Left forelimb (tissue), 1 donor: ENCODE measurements around the gene GRIK1.

Source experiments
- DNase-seq: peaks from one replicate; pipeline ENCODE4 v3.0.0-alpha.2; 2018; ENCODE audit warnings: low spot score

Gene GRIK1

DNA sequence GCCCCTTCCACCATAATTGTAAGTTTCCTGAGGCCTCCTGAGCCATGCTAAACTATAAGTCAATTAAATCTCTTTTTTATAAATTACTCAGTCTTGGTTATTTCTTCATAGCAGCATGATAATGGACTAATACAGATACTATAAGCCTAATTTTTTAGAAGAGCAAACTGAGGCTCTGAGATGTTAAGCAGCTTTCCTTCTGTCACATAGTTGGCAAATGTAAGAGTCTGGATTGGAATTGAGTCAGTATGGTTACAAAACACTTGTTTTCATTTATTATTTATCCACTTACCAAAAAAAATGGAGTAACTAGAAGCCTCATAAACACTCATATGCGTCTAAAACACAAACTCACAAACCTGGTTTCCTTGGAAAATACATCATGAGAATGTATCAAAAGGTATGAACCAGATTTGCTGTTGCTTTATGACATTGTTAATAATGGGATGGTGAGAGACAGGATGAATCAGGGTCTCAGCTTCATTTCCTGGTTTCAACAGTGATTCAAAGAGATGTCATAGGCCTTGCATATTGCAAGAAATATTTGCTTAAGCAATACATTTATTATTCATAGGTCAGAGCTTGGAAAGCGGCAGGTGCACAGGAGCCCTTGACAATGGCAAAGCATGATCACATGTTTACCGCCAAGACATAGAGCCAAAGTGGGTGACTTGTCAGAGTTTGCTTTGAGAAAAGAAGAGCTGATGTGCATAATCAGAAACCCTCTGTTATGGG is 221.5 kb downstream of the GRIK1 start:
- DNase-seq, result no peak

DNA sequence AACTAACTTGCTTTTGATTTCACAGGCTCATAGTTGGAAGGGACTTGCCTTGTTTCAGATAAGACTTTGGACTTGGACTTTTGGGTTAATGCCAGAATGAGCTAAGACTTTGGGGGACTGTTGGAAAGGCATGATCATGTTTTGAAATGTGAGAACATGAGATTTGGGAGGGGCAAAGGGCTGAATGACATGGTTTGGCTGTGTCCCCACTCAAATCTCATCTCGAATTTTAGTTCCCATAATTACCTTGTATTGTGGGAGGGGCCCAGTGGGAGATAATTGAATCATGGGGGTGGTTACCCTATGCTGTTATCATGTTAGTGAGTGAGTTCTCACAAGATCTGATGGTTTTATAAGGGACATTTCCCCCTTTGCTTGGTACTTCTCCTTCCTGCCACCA is 222.1 kb downstream of the GRIK1 start:
- DNase-seq, result no peak

DNA sequence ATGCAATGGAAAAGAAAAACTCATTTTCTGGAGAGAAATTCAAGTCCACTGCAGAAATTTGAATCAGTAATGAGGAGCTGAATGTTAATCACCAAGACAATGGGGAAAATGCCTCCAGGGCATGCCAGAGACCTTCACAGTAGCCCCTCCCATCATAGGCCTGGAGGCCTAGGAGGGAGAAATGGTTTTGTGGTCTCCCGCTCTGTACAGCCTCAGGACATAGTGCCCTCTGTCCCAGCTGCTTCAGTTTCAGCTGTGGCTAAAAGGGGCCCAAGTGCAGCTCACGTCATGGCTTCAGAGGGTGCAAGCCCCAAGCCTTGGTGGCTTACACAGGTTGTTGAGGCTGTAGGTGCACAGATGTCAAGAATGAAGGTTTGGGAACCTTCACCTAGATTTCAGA is 223.0 kb downstream of the GRIK1 start:
- DNase-seq, result no peak

DNA sequence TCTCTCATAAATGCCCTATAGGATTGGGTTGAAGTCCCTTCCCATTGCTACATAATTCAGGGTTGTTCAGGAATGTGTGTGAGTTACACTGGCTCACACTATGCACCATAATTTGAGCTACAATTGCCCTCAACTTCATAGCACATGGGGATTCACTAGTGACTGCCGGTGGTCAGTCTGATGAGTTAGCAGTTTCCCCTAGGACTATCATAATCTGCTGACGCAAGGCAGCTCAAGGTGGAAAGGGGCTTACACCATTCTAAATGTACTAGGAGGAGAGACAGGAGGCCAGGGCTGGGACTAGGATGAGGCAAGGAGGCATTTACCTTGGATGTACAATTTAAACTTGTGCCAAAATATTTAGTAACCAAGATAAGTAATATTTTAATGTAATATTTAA is 224.7 kb downstream of the GRIK1 start:
- no peak for DNase-seq

DNA sequence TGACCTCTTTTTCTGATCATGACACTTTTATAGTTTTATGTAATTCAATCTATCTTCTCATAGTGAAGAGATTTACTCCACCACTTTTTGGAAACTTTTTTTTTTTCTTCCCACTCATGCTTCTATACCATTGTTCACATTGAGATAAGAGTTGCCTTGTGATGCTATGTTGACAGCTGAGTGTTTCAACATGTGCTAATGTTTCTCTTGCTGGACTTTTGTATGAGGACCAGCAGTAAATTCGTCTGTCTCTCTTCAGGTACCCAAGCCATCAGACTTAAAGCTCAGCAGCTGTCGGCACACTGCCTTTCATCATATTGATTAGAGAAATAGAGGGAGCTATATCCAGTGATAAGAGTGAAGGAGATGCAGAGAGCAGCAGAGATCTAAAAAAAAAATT is 227.0 kb downstream of the GRIK1 start:
- DNase-seq, result no peak

DNA sequence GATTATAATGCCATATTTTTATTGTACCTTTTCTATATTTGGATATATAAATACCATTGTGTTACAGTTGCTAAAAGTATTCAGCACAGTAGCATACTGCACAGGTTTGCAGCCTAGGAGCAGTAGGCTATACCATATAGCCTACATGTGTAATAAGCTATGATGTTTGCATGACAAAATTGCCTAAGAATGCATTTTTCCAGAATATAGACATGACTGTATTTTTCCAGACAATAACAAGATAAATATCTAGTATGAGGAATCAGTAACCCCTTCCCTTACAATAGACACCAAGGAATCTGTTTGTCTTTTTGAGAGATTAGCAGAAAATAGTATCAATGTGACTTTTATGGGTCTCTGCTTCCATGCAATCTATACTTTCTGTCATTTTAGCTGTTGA is 228.6 kb downstream of the GRIK1 start:
- DNase-seq, result no peak

DNA sequence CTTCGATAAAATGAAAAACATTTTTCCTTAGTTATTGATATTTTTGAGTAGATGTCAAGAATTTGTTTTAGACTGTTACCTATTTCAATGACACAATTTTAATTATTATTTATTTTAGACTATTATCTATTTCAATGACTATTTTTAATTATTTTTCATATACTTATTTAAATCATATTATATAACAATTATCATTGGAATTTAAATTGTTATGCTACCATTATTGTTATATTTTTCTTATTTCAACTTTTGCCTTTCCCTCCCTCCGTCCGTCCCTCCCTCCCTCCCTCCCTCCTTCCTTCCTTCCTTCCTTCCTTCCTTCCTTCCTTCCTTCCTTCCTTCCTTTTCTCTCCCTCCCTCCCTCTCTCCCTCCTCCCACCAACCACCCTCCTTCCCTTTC is 229.3 kb downstream of the GRIK1 start:
- no peak for DNase-seq

DNA sequence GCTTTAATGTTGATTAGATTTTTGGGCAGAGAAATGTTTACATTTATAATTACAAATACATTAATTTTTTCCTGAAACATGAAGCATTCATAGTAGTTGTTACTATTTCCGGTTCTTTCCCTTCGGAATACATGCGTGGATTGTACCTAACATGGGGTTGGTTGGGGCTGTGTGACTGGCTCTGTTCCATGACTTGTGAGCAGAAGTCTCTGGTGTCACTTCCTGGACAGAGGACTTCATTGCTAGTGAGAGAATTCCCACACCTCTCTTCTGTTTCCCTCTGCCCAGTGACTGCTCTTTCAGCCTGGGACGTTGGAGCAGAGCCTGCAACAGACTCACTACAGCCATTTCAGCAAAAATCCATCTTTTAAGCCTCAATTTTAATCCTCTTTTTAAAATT is 231.4 kb downstream of the GRIK1 start:
- DNase-seq, result no peak

DNA sequence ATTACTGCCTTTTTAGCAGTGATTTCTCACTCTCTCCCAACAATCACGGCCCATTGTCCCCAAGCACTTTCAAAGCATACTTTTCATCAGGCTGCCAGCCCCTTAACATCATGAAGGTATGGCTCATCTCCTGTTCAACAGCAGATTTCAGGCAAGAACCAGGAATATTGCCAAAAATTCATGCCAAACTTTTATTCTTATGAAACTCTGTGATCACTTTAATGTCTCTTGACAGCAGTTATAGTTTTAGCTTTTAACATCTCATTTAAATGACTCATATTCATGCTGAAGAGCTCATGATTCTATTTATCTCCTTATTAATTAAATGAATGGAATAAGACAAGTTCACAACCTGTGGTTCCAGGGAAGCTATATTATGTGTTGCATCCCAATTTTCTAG is 235.1 kb downstream of the GRIK1 start:
- DNase-seq, result no peak

DNA sequence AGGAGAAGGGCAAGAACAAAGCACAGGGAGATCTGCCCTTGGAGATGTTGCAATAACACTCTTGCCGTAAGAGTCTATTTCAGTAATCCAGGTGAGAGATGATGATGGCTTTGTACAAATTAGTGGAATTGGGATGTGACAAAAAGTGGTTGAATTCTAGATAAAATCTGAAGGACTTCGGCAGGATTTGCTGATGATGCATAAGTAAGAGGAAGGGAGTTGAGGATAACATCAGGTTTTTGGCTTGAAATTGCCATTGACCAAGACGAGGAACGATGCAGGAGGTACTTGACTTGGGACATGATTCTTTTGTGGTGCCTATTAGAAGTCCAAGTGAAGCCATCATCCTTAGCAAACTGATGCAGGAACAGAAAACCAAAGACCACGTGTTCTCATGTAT is 238.1 kb downstream of the GRIK1 start:
- no peak for DNase-seq

DNA sequence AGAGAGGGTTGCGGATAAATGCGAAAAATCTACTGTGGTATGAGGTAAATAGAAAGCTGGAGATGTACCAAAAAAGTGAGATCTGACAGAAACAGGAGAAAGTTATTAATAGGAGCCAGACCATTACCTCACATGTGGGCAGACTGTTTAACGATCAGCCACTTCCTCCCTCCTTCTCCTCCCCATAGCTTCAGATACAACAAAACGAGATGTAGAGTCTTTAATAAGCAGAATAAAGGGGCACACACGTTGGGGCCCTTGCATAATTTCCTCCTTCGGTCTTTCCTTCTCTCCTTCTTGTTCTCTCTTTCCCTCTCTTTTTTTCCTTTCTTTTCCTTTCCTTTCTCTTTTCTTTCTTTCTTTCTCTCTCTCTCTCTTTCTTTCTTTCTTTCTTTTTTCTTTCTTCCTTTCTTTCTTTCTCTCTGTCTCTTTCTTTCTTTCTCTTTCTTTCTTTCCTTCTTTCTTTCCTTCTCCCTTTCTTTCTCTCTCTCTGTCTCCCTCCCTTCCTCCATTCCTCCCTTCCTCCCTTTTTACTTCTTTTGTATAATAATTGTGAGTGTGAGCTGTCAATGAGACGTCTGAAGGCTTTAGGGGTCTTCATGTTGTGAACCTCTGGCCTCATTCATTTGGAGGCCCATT is 242.1 kb downstream of the GRIK1 start:
- no peak for DNase-seq

DNA sequence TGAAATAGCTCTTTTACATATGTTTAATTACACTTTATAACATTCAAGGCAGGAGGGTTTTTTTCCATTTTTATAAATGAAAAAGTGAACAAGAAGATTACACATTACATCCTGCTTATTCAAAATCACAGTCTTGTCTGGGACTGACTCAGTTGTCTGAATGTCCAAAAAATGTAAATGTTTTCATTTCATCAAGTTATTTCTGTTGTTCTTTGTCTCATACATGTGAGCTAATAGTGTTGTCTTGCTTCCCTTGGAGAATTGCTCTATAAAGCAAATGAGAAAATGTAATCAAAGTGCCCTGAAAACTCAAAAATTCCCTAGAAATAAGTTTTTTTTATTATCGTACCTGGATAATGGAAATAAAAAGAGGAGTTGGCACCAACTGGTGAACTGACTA is 242.9 kb downstream of the GRIK1 start:
- DNase-seq, result no peak

DNA sequence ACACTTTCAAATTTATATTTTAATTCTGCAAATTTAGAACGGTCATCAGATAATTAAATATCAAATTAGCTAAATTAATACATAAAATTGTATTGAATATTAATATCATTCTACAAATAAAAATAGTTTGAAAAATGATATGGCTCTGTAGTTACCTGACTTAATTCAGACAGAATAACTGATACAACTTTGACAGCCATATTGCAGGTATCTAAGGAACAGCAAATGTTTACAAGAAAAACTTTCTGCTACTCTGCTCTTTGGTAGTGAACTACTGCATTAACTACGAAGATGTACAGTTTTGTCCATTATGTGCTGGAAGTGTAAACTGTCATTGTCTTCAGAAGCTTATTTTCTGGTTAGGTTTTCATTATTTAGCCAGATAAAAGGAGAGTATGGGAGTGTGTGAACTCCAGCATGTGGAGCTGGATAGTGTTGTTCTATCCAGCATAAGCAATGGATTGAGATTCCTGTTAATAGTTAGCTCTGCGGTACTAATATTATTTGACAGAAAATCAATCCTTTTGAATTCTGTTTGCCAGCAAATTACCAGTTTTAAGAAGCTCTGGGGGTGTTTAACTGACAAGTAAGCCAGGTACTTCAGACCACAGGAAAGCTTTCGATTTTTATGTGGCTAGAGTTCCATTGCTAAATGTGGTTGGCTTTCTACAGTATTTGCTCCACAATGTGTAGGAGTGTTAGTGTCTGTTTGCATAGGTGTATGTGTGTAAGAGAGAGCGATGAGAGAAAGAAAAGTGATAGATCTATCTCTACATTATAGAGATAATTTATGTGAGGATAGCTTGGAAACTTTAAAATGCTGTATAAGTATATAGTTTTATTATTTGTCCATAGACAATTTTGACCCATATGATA is 247.9 kb downstream of the GRIK1 start:
- DNase-seq, result no peak

DNA sequence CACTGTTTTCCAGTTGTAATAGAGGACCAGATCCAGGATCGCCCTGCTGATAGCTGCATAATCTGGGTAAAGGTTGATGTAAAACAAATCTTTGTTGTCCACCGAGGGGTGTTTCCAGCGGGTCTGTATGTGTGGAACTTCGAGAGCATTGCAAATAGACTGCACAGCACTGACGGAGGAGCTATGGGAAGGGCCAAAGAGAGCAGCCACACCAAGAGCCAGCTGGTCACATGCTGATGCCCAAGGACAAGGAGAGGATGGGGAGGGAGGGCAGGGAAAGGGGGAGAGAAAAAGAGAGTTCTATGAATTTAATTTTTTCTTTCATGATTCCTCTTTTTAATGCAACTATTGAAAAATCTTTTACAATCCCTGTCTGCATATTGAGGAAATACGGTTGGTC is 250.0 kb downstream of the GRIK1 start:
- DNase-seq, result no peak

DNA sequence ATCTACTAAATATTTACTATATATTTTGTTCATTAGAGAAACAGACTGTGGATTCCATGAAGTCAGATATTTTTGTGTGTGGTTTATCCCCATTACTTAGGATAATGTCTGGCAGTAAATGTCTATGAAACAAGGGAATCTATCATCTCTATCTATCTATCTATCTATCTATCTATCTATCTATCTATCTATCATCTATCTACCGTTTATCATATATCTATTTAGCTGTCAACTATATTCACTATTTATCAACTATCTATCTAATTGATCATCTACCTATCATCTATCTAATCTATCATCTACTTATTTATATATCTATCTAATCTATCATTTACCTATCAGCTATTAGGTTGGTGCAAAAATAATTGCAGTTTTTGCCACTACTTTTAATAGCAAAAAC is 255.7 kb downstream of the GRIK1 start:
- no peak for DNase-seq

DNA sequence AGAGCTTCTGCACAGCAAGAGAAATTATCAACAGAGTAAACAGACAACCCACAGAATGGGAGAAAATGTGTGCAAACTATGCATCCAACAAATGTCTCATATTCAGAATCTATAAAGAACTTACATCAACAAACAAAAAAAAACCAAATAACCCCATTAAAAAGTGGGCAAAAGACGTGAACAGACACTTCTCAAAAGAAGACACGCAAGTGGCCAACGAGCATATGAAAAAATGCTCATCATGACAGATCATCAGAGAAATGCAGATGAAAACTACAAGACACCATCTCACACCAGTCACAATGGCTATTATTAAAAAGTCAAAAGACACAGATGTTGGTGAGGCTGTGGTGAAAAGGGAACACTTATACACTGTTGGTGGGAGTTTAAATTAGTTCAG is 257.0 kb downstream of the GRIK1 start:
- DNase-seq, result no peak

DNA sequence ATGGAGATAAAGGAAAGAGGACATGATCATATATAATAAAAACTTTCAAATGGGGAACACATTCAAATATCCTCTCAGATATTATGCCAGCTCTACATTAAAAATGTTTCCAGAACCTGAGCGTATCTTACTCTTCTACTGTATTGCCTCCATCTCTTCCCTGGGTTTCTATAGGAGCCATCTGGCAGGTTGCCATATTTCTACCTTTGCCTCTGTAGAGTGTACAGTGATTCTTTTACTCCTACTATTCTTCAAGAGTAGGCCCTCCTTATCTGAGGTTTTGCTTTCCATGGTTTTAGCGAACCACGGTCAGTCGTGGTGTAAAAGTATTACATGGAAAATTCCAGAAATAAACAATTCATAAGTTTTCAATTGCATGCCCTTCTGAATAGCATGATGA is 259.5 kb downstream of the GRIK1 start:
- no peak for DNase-seq

DNA sequence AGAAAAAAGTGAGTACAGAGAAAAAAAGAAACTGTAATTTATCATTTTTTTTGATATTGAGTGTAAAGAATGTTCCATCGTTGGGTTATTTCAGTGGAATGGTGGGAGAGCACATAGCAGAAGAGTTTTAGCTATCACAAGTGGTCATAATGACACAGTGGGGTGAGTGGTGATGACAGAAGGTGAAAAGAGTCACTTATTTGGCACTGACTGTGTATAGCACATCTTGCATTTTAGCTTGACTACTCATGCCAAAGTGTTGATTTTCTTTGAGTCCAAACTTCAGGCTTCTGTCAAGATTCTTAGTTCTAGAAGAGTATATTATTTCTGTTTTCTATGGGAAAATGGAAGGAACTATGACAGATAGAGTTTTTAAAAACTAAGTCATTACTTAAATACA is 261.2 kb downstream of the GRIK1 start:
- DNase-seq, result no peak

DNA sequence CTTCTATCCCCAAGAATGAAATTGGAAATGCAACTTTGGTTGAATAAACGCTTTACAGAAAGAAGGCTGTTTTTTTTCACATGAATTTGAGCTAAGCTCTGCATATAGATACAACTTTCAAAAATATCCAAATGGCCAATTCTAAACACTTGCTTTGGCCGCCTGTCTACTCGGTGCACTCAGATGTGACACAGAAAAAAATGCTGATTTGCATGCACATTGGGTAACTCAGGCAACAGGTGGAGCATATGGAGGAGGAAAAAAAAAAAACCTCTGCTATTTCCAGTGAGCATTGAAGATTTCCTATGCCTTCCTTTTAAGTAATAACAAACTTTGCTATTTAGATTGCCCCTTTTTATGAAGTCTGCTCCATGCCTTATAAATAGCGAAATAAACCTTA is 262.5 kb downstream of the GRIK1 start:
- no peak for DNase-seq

DNA sequence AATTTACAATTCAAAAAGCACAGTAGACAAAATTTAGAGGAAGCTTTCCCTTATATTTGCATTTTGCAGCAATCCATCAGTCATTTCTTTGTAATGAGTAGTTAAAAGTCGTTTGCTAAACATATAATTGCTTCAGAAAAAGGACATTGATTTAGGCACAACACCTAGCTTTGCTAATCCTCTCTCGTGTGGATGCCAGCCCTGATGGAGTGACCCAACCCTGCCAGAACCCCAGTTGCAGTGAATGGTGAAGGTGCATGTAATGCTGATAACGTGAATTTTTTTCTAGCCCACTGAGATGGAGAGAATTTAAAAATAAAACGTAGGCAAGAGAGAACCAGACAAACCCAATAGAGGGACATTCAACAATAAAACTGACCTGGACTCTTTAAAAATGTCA is 263.4 kb downstream of the GRIK1 start:
- no peak for DNase-seq

DNA sequence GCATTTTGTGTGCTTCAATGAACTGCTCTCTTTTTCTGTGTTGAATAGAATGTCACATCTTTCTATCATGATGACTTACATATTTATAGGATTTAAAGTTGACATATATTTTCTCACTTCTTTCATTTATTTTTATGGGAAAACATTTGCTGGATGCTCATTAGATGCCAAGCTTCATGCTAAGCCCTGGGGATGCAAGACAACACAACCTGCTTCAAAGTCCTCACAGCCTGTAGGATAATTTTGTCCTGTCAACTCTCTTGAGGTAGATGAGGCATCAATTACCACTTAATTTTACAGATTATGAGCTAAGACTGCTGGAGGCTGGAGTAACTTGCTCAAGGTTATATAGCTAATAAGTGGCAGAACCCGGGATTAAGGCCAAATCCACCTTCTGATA is 264.3 kb downstream of the GRIK1 start:
- no peak for DNase-seq

DNA sequence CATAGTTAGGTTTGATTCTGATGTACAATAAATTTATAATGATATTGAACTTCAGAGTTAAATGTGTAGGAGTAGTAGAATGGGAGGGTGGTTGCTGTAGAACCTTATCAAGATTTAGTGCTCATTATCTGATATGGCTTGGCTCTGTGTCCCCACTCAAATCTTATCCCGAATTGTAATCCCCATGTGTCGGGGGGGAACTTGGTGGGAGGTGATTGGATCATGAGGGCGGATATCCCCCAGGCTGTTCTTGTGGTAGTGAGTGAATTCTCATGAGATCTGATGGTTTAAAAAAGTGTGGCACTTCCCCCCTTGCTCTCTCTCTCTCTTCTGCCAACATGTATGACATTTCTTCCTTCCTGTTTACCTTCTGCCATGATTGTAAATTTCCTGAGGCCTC is 265.5 kb downstream of the GRIK1 start:
- no peak for DNase-seq

DNA sequence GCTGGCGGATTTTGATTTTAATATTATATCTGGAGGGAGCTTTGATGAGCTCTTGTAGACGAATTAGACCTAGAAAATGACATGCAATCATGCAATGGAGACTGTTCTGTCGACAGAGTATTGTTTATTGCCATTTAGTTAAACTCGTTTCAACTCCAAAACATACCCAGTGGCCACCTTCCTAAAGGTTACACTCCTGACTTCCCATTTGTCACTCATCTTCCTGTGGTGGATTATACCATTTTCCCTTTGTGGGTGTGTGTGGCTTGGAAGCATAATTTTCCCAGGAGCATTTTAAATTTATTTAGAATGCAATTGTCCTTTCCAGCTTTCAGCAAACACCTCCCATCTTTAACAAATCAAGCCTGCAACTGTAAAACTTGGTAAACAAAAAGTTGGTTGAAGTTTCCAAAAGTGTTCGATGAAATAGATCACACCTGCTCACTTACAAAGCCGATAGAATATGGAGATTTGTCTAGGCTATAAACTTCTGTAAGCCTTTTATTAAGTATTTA is 266.6 kb downstream of the GRIK1 start:
- no peak for DNase-seq
